22Rv1 (cell line): ENCODE data around the gene GCNT2.

Experiments used
- H3K27ac ChIP-seq: fragments of 450-650 bp; 2 replicates; pipeline ENCODE4 v1.5.1; 2017
- ZFX ChIP-seq: fragments of 450-650 bp; IDR thresholded peaks from 2 replicates; pipeline ENCODE4 v1.6.1; 2017; ENCODE audit warnings: antibody characterized with exemption, borderline replicate concordance
- TF ChIP-seq, protein P1 (sequence below): fragments of 450-650 bp; IDR thresholded peaks from 2 replicates; pipeline ENCODE4 v1.5.1; 2017; ENCODE audit warnings: mild to moderate bottlenecking

The GCNT2 gene

DNA sequence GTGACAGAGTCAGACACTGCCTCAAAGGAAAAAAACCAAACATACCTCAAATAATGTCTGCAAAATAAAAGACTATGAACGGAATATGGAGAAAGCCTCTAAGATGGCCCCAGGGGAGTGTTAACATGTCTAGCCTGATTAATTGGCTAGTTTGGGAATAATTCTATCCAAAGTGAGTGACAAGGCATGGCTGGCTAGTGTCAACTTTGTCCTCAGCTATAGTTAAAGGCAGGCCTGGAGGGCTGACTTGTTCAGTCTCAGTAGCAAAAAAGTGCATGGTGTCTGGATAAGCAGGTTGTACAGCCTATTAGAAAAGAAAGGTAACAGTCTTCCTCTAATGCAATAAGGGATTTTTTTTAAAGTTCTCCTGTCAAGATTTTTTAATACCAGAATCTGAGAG, 32.7 kb downstream of the GCNT2 start:
- no peak for TF ChIP-seq ZFX
- TF ChIP-seq, protein P1, sequence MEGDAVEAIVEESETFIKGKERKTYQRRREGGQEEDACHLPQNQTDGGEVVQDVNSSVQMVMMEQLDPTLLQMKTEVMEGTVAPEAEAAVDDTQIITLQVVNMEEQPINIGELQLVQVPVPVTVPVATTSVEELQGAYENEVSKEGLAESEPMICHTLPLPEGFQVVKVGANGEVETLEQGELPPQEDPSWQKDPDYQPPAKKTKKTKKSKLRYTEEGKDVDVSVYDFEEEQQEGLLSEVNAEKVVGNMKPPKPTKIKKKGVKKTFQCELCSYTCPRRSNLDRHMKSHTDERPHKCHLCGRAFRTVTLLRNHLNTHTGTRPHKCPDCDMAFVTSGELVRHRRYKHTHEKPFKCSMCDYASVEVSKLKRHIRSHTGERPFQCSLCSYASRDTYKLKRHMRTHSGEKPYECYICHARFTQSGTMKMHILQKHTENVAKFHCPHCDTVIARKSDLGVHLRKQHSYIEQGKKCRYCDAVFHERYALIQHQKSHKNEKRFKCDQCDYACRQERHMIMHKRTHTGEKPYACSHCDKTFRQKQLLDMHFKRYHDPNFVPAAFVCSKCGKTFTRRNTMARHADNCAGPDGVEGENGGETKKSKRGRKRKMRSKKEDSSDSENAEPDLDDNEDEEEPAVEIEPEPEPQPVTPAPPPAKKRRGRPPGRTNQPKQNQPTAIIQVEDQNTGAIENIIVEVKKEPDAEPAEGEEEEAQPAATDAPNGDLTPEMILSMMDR, result no peak
- H3K27ac ChIP-seq, result no peak overlapping the region

DNA sequence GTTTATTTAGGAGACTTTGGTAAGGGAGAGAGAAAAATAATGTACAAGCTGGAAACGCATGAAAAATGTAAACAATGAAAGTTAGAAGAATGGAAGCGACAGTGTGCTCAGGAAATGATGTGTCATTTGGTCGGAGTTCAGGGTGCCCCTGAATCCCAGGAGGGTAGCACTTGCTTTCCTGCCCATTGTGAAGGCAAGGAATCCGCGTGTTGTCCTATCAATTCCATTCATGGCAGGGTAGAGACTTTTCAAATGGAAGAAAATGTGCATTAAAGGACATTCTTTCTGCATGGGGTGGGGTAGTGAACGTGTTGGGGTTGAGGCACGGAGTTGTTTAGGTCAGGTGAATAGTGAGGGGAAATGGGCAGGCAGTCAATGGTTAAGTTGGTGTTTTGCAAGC, 33.7 kb downstream of the GCNT2 start:
- no peak overlapping the region for H3K27ac ChIP-seq
- TF ChIP-seq, protein P1, result no peak
- TF ChIP-seq ZFX, result no peak

DNA sequence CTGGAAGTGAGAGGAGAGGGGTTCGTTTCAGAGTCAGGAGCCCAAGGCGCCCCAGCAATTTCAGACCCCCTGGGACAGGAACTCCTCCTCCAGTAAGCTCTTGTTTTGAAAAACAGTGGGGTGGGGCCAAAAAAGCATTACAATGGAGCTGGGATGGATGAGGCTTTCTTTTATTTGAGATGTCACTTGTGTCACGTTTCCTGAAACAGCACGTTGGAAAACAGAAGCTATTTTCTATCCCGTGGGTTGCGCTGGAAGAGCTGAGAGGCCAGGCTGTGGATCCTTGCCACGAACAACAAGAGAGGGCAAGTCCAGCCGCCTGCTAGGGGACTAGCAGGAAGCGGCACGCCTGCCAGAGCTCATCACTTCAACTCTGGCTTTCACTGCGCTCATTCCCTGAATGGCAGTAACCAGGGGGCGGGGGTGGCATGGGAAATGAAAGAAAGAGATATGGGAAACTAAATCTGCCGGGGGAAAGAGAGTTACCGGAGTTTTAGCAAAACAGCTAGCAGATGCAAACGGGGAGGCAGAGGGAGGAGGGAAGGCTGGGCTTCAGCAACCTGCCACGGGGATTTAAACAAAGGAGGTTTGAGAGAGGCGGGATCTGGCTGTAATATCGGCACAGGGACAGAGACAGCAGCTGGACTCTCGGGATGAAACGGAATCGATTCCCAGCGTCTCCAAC, 34.6 kb downstream of the GCNT2 start:
- TF ChIP-seq ZFX, result no peak
- TF ChIP-seq, protein P1, result no peak
- H3K27ac ChIP-seq, result no peak overlapping the region

DNA sequence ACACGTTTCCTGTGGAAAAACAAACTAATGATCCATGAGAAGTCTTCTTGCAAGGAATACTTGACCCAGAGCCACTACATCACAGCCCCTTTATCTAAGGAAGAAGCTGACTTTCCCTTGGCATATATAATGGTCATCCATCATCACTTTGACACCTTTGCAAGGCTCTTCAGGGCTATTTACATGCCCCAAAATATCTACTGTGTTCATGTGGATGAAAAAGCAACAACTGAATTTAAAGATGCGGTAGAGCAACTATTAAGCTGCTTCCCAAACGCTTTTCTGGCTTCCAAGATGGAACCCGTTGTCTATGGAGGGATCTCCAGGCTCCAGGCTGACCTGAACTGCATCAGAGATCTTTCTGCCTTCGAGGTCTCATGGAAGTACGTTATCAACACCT, 35.4 kb downstream of the GCNT2 start:
- no peak overlapping the region for H3K27ac ChIP-seq

DNA sequence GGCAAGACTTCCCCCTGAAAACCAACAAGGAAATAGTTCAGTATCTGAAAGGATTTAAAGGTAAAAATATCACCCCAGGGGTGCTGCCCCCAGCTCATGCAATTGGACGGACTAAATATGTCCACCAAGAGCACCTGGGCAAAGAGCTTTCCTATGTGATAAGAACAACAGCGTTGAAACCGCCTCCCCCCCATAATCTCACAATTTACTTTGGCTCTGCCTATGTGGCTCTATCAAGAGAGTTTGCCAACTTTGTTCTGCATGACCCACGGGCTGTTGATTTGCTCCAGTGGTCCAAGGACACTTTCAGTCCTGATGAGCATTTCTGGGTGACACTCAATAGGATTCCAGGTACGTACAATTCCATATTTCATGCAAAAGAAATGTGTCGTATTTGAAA, 35.8 kb downstream of the GCNT2 start:
- no peak overlapping the region for H3K27ac ChIP-seq
- TF ChIP-seq ZFX, result no peak
- TF ChIP-seq, protein P1, result no peak

More for the DNA sequence above, 35.4 kb downstream of the GCNT2 start:
- TF ChIP-seq ZFX, result no peak
- TF ChIP-seq, protein P1, result no peak

DNA sequence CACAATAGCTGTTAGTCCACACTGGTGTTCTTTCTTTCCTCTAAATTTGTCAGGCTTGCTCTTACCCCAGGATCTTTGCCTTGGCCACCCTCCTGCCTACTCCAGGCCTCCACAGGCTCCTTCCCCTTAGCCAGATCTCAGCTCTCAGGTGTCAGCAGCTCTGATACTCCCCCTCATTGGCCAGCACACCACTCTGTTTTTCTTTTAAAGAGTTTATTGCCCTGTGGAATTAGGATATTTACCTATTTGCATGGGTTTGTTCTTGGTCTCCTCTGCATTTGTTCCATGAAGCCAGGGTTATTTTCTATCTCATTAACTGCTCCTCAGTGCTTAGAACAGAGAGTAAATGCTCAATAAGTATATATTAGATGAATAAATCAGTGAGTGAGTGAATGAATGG, 36.8 kb downstream of the GCNT2 start:
- TF ChIP-seq, protein P1, result no peak
- no peak for TF ChIP-seq ZFX
- no peak overlapping the region for H3K27ac ChIP-seq

DNA sequence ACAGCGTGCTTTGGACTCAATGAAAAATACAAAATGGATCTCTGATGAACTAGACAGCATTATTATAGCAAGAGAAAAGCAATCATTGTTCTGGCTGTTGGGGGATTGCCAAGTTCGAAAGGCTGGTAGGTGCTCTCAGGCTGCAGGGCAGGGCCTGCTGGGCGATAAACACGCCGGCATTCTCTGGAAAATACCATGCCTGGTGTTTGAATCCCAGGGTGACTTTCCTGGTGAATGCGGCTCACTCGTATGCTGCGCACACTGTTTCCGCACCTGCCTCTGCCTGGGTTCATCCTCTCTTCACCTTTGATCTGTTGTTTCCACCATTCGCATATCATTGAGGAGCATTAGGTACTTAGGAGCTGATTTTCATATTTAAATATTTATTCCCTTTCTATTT, 37.4 kb downstream of the GCNT2 start:
- TF ChIP-seq ZFX, result no peak
- TF ChIP-seq, protein P1, result no peak

More for the DNA sequence above, 37.4 kb downstream of the GCNT2 start:
- no peak overlapping the region for H3K27ac ChIP-seq
